A549 (cell line): ENCODE data around the gene SOCS4. TPM values are rescaled to one million over a fixed set of nuclear protein-coding genes. Genes with fewer than 3 reads are reported as not detected.

Source experiments
- ATAC-seq, 2 experiments: fragments of 200-7000 bp in 1 of 2; fragments of >200 bp in 1 of 2; cut with Nextera tagmentation in 1 of 2; cut with Tn5 transposase in 1 of 2; 3 replicates each; pipeline versions ENCODE4 v1.8.0 to v1.9.1; 2018 to 2020; ENCODE audit warnings: mild to moderate bottlenecking in 1 of 2, moderate library complexity in 1 of 2
- CTCF ChIA-PET: fragments of 300-600 bp; sonication (Branson Sonifier 250); formaldehyde crosslinking; extraction: SDS; loops from one replicate; lab custom pipeline; 2021; ENCODE audit warnings: antibody characterized with exemption, inconsistent platforms; lab: Yijun Ruan, JAX
- POLR2A ChIA-PET: fragments of 350-600 bp; formaldehyde crosslinking; extraction: SDS; loops from one replicate; lab custom pipeline; 2021; ENCODE audit warnings: antibody characterized with exemption, inconsistent platforms; lab: Yijun Ruan, JAX
- DNase-seq, 2 experiments: peaks; one replicate each; pipeline versions ENCODE4 v3.0.0 to v3.0.0-alpha.2; 2011 to 2016; ENCODE audit warnings: low read depth in 1 of 2, low spot score in 1 of 2
- FAIRE-seq: peaks from 2 replicates; lab custom pipeline; 2011; peaks lifted over from hg19 to GRCh38; lab: Jason Lieb, UNC
- H3K27ac ChIP-seq, 2 experiments: fragments of >200 bp; sonication (Bioruptor Twin); formaldehyde crosslinking; 3 replicates each; pipeline ENCODE4 v1.5.1; 2016 to 2017
- H3K4me1 ChIP-seq: fragments of >200 bp; sonication (Bioruptor Twin); formaldehyde crosslinking; 3 replicates; pipeline ENCODE4 v1.6.1; 2016
- H3K4me2 ChIP-seq: fragments of >200 bp; sonication (Bioruptor Twin); formaldehyde crosslinking; 3 replicates; pipeline ENCODE4 v1.6.1; 2016
- H3K4me3 ChIP-seq: fragments of >200 bp; sonication (Bioruptor Twin); formaldehyde crosslinking; 3 replicates; pipeline ENCODE4 v1.5.1; 2016
- H3K9me3 ChIP-seq: fragments of >200 bp; sonication (Bioruptor Twin); formaldehyde crosslinking; 3 replicates; pipeline ENCODE4 v1.6.1; 2016
- CBX8 ChIP-seq: fragments of 200-600 bp; sonication (generic); IDR thresholded peaks from 2 replicates; pipeline ENCODE4 v1.6.1; 2016
- CHD2 ChIP-seq: fragments of 150-350 bp; IDR thresholded peaks from 2 replicates; pipeline ENCODE4 v1.6.1; 2014; ENCODE audit warnings: low read length; ENCODE audit not compliant: partially characterized antibody
- CHD4 ChIP-seq: fragments of 200-600 bp; sonication (generic); IDR thresholded peaks from 2 replicates; pipeline ENCODE4 v1.6.1; 2016; ENCODE audit warnings: antibody characterized with exemption, mild to moderate bottlenecking, borderline replicate concordance
- EP300 ChIP-seq, 2 experiments: fragments of >200 bp; sonication (Bioruptor Twin); formaldehyde crosslinking; IDR thresholded peaks; 2 replicates in 1 of 2; 3 replicates in 1 of 2; pipeline ENCODE4 v1.6.1; 2016 to 2017
- FOSB ChIP-seq: fragments of 250-450 bp; sonication (Bioruptor Pico); IDR thresholded peaks from 2 replicates; pipeline ENCODE4 v1.5.0; 2020; ENCODE audit warnings: mild to moderate bottlenecking, moderate library complexity
- HDAC2 ChIP-seq: fragments of 200-600 bp; sonication (generic); IDR thresholded peaks from 2 replicates; pipeline ENCODE4 v1.6.1; 2016
- HOXB13 ChIP-seq: fragments of 250-450 bp; sonication (Bioruptor Pico); IDR thresholded peaks from 2 replicates; pipeline ENCODE4 v1.5.0; 2020; ENCODE audit warnings: low read depth, mild to moderate bottlenecking, moderate library complexity
- NPAS2 ChIP-seq: fragments of 250-450 bp; sonication (Bioruptor Pico); IDR thresholded peaks from 2 replicates; pipeline ENCODE4 v1.8.0; 2022; ENCODE audit warnings: mild to moderate bottlenecking, moderate library complexity, borderline replicate concordance
- POLR2A ChIP-seq: IDR thresholded peaks from 2 replicates; pipeline ENCODE4 v1.6.1; 2012; ENCODE audit warnings: mild to moderate bottlenecking, low read length
- RAD21 ChIP-seq, 2 experiments: fragments of >200 bp in 1 of 2; sonication (Bioruptor Twin) in 1 of 2; formaldehyde crosslinking in 1 of 2; IDR thresholded peaks in 1 of 2; conservative IDR thresholded peaks in 1 of 2; 2 replicates in 1 of 2; 3 replicates in 1 of 2; pipeline ENCODE4 v1.6.1; 2012 to 2018; ENCODE audit warnings: inconsistent platforms in 1 of 2
- RNF2 ChIP-seq: fragments of 200-600 bp; sonication (generic); IDR thresholded peaks from 2 replicates; pipeline ENCODE4 v1.6.1; 2016; ENCODE audit warnings: low read depth, mild to moderate bottlenecking, antibody characterized with exemption, moderate library complexity, borderline replicate concordance
- ZC3H11A ChIP-seq: fragments of 450-650 bp; IDR thresholded peaks from 2 replicates; pipeline ENCODE4 v1.6.1; 2014; ENCODE audit warnings: antibody characterized with exemption, mild to moderate bottlenecking
- ZSCAN20 ChIP-seq: fragments of 250-450 bp; sonication (Bioruptor Pico); IDR thresholded peaks from 2 replicates; pipeline ENCODE4 v1.8.0; 2022; ENCODE audit warnings: mild to moderate bottlenecking, moderate library complexity
- WGBS: methylation state at CpG from one replicate; pipeline ENCODE4 v1.1.6; 2017; ENCODE audit errors: missing lambda C conversion rate; 5-methylcytosine and 5-hydroxymethylcytosine counted together
- polyA plus RNA-seq, 4 experiments: library from polyadenylated mRNA; depleted of rRNA in 3 of 4; stranded (reverse); fragments of >200 nt; fragmentation: RNase III in 1 of 4; extraction: RNeasy Plus Mini Kit Qiagen cat#74134 plus additional on column Dnase treatment in 1 of 4; gene quantifications; 2 replicates in 3 of 4; 3 replicates in 1 of 4; pipeline ENCODE4 v1.2.3, GENCODE V29; 2011 to 2017
- TF ChIP-seq, protein P1 (sequence below): fragments of >200 bp; sonication (Bioruptor Twin); formaldehyde crosslinking; IDR thresholded peaks from 3 replicates; pipeline ENCODE4 v1.5.1; 2016
- TF ChIP-seq, protein P2 (sequence below): IDR thresholded peaks from 2 replicates; pipeline ENCODE4 v1.6.1; 2012; ENCODE audit warnings: low read depth, borderline replicate concordance
- TF ChIP-seq, protein P3 (sequence below): fragments of >200 bp; sonication (Bioruptor Twin); formaldehyde crosslinking; IDR thresholded peaks from 2 replicates; pipeline ENCODE4 v1.6.1; 2016
- TF ChIP-seq, protein P4 (sequence below): fragments of 250-450 bp; sonication (Bioruptor Pico); IDR thresholded peaks from 2 replicates; pipeline ENCODE4 v1.5.0; 2021; ENCODE audit warnings: mild to moderate bottlenecking, moderate library complexity, borderline replicate concordance
- TF ChIP-seq, protein P5 (sequence below): fragments of >200 bp; sonication (Bioruptor Twin); formaldehyde crosslinking; IDR thresholded peaks from 3 replicates; pipeline ENCODE4 v1.6.1; 2016
- TF ChIP-seq, protein P6 (sequence below): fragments of 250-450 bp; sonication (Bioruptor Pico); IDR thresholded peaks from 2 replicates; pipeline ENCODE4 v1.5.0; 2020; ENCODE audit warnings: low read depth, mild to moderate bottlenecking, moderate library complexity
- TF ChIP-seq, protein P7 (sequence below): fragments of 150-350 bp; IDR thresholded peaks from 2 replicates; pipeline ENCODE4 v1.6.1; 2014; ENCODE audit warnings: low read depth, mild to moderate bottlenecking, low read length

Gene SOCS4
- polyA plus RNA-seq, 2 of the 4 experiments (the other 2 are of a cell fraction) = 15.9 to 20.7 TPM

DNA sequence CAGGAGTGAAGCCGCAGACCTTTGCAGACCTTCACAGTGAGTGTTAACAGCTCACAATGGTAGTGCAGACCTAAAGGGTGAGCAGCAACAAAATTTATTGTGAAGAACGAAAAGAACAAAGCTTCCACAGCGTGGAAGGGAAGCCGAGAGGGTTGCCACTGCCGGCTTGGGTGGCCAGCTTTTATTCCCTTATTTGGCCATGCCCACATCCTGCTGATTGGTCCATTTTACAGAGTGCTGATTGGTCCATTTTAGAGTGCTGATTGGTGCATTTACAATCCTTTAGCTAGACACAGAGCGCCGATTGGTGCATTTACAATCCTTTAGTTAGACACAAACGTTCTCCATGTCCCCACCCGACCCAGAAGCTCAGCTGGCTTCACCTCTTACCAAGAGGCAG lies 59.9 kb downstream of the SOCS4 start:
- no peak overlapping the region for H3K4me3 ChIP-seq
- ChIA-PET CTCF (interaction anchor here (1.1 to 10.9 kb wide), 4 partner anchors 8 to 71 kb away, joined by 3 to 183 read pairs (median 10); partner anchors contain the start of gene MAPK1IP1L), POLR2A (no interaction called here)
- no peak overlapping the region for H3K27ac ChIP-seq
- H3K4me1 ChIP-seq = no peaks in the 10 kb centered on the region
- no peak overlapping the region for H3K4me2 ChIP-seq
- DNase-seq (no peak), ATAC-seq (no peak), FAIRE-seq (no peak)
- WGBS = 71% methylated on average over 9 of the region's 9 CpGs
- TF ChIP-seq, protein P1, sequence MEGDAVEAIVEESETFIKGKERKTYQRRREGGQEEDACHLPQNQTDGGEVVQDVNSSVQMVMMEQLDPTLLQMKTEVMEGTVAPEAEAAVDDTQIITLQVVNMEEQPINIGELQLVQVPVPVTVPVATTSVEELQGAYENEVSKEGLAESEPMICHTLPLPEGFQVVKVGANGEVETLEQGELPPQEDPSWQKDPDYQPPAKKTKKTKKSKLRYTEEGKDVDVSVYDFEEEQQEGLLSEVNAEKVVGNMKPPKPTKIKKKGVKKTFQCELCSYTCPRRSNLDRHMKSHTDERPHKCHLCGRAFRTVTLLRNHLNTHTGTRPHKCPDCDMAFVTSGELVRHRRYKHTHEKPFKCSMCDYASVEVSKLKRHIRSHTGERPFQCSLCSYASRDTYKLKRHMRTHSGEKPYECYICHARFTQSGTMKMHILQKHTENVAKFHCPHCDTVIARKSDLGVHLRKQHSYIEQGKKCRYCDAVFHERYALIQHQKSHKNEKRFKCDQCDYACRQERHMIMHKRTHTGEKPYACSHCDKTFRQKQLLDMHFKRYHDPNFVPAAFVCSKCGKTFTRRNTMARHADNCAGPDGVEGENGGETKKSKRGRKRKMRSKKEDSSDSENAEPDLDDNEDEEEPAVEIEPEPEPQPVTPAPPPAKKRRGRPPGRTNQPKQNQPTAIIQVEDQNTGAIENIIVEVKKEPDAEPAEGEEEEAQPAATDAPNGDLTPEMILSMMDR = no peak
- no peak for TF ChIP-seq RNF2
- TF ChIP-seq, protein P2, sequence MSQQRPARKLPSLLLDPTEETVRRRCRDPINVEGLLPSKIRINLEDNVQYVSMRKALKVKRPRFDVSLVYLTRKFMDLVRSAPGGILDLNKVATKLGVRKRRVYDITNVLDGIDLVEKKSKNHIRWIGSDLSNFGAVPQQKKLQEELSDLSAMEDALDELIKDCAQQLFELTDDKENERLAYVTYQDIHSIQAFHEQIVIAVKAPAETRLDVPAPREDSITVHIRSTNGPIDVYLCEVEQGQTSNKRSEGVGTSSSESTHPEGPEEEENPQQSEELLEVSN = no peak
- no peak for TF ChIP-seq EP300 (IDR thresholded peaks at IDR 0.05)
- no peaks in the 10 kb centered on the region for H3K9me3 ChIP-seq

DNA sequence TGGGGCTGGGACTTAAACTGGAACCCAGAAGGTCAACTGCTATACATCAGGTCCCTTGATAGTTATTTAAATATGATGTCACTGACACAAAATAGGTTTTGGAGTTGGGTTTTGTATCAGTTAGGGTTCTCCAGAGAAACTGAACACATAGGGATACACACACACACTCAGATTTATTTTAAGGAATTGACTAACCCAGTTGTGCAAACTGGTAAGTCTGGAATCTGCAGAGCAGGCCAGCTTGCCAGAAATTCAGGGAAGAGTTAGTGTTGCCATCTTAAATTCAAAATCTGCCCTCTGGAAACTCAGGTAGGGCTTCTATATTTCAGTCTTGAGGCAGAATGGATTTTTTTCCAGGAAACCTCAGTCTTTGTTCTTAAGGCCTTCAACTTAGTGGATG lies 61.3 kb downstream of the SOCS4 start:
- no peaks in the 10 kb centered on the region for H3K4me1 ChIP-seq
- TF ChIP-seq ZC3H11A = no peak
- TF ChIP-seq ZSCAN20 (CRISPR knock-in tag) = no peak
- no peak for TF ChIP-seq FOSB (CRISPR knock-in tag)
- no peak for TF ChIP-seq CHD4
- no peak for TF ChIP-seq NPAS2 (CRISPR knock-in tag)
- TF ChIP-seq, protein P3, sequence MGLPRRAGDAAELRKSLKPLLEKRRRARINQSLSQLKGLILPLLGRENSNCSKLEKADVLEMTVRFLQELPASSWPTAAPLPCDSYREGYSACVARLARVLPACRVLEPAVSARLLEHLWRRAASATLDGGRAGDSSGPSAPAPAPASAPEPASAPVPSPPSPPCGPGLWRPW = no peak
- TF ChIP-seq, protein P4, sequence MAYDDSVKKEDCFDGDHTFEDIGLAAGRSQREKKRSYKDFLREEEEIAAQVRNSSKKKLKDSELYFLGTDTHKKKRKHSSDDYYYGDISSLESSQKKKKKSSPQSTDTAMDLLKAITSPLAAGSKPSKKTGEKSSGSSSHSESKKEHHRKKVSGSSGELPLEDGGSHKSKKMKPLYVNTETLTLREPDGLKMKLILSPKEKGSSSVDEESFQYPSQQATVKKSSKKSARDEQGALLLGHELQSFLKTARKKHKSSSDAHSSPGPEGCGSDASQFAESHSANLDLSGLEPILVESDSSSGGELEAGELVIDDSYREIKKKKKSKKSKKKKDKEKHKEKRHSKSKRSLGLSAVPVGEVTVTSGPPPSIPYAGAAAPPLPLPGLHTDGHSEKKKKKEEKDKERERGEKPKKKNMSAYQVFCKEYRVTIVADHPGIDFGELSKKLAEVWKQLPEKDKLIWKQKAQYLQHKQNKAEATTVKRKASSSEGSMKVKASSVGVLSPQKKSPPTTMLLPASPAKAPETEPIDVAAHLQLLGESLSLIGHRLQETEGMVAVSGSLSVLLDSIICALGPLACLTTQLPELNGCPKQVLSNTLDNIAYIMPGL (CRISPR knock-in tag) = no peak
- TF ChIP-seq CBX8 = no peak
- TF ChIP-seq, protein P5, sequence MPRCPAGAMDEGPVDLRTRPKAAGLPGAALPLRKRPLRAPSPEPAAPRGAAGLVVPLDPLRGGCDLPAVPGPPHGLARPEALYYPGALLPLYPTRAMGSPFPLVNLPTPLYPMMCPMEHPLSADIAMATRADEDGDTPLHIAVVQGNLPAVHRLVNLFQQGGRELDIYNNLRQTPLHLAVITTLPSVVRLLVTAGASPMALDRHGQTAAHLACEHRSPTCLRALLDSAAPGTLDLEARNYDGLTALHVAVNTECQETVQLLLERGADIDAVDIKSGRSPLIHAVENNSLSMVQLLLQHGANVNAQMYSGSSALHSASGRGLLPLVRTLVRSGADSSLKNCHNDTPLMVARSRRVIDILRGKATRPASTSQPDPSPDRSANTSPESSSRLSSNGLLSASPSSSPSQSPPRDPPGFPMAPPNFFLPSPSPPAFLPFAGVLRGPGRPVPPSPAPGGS = no peak
- TF ChIP-seq, protein P6, sequence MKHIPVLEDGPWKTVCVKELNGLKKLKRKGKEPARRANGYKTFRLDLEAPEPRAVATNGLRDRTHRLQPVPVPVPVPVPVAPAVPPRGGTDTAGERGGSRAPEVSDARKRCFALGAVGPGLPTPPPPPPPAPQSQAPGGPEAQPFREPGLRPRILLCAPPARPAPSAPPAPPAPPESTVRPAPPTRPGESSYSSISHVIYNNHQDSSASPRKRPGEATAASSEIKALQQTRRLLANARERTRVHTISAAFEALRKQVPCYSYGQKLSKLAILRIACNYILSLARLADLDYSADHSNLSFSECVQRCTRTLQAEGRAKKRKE (CRISPR knock-in tag) = no peak
- TF ChIP-seq HOXB13 (CRISPR knock-in tag) = no peak
- TF ChIP-seq, protein P1 = no peak
- no peak for TF ChIP-seq RAD21 (conservative IDR thresholded peaks at IDR 0.05 in 1 of 2, IDR thresholded peaks at IDR 0.05 in 1 of 2)
- TF ChIP-seq HDAC2 = no peak
- TF ChIP-seq POLR2A = no peak
- no peak for TF ChIP-seq CHD2
- no peak for TF ChIP-seq RNF2
- TF ChIP-seq, protein P7, sequence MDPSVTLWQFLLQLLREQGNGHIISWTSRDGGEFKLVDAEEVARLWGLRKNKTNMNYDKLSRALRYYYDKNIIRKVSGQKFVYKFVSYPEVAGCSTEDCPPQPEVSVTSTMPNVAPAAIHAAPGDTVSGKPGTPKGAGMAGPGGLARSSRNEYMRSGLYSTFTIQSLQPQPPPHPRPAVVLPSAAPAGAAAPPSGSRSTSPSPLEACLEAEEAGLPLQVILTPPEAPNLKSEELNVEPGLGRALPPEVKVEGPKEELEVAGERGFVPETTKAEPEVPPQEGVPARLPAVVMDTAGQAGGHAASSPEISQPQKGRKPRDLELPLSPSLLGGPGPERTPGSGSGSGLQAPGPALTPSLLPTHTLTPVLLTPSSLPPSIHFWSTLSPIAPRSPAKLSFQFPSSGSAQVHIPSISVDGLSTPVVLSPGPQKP = no peak
- no peak for ATAC-seq
- H3K4me2 ChIP-seq = no peak overlapping the region
- ChIA-PET POLR2A (interaction anchor here (0.6 to 1.0 kb wide), 2 partner anchors 73 to 113 kb away, joined by 3 read pairs; no protein-coding TSS in a partner anchor), CTCF (interaction anchor here (0.6 to 10.9 kb wide), 11 partner anchors 11 to 101 kb away, joined by 3 to 183 read pairs (median 14); partner anchors contain the start of gene MAPK1IP1L)
- no peak overlapping the region for H3K27ac ChIP-seq
- H3K4me3 ChIP-seq = no peak overlapping the region
- no peaks in the 10 kb centered on the region for H3K9me3 ChIP-seq
- FAIRE-seq = no peak
- no peak for DNase-seq
